Lower leg skin (tissue), 4 donors: Measurements from ENCODE around the gene PPP1CC. TPM values are rescaled to one million over a fixed set of nuclear protein-coding genes. Genes with fewer than 3 reads are reported as not detected.
"Not testable (repeated sequence)": the region's sequence is repeated elsewhere in the genome, so short reads cannot be mapped to it uniquely, and the experiment has no call there.

Experiments used
- DNase-seq, 2 donors: peaks; one replicate each; pipeline ENCODE4 v3.0.0-alpha.2; 2019; ENCODE audit warnings: low spot score in 2 of 2
- H3K4me3 ChIP-seq: fragments of 200-600 bp; sonication (generic); 2 replicates; pipeline ENCODE4 v1.5.1; 2017; ENCODE audit warnings: mild to moderate bottlenecking, low read depth; ENCODE audit not compliant: poor library complexity, severe bottlenecking
- CTCF ChIP-seq, 3 donors: fragments of 450-650 bp; IDR thresholded peaks; one replicate each; pipeline ENCODE4 v1.5.1; 2016; ENCODE audit warnings: antibody characterized with exemption in 3 of 3, mild to moderate bottlenecking in 3 of 3, moderate library complexity in 2 of 3
- POLR2A ChIP-seq, 2 donors: fragments of 450-650 bp; IDR thresholded peaks; one replicate each; pipeline ENCODE4 v1.6.1; 2016 to 2017; ENCODE audit warnings: antibody characterized with exemption in 2 of 2, mild to moderate bottlenecking in 1 of 2, moderate library complexity in 1 of 2
- WGBS, 2 donors: methylation state at CpG; one replicate each; pipeline ENCODE4 v1.1.5; 2018; 5-methylcytosine and 5-hydroxymethylcytosine counted together
- intact Hi-C: fragments of 100-400 bp; cut with DNase I; formaldehyde crosslinking; loops from one replicate; pipeline ENCODE4 v1.15.0; 2023; ENCODE audit warnings: low total_unique reads
- total RNA-seq, 4 donors: library from RNA; depleted of rRNA; stranded (reverse); fragments of >200 nt; gene quantifications; one replicate each; pipeline ENCODE4 v1.1.0, GENCODE V29; 2016

PPP1CC gene
- total RNA-seq, 4 donors from 2014 or later = 90.1 to 97.4 (median 91.3) TPM

DNA sequence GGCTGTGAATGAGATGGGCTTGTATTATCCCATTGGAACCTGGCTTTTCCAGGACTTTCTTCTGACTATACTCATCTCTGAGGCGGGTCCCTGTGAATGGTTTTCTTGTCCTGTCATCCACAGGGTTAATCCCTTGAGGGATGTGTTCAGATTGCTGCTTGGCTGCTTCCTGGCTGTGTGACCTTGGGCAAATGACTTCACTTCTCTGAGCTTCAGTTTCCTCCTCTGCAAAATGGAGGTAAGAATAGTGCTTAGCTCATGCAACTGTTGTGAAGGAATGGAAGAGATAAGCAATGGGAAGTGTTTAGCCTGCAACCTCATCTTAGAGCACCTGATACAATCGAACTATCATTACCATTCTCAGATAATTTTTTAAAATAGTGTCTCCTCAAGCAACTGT, 32.1 kb upstream of the PPP1CC start:
- no peak overlapping the region for H3K4me3 ChIP-seq
- TF ChIP-seq CTCF (IDR thresholded peaks at IDR 0.05) = no peak
- no peak for TF ChIP-seq POLR2A (IDR thresholded peaks at IDR 0.05)
- DNase-seq = no peak
- intact Hi-C loops = no loop called here
- WGBS, 2 donors = 64 to 89% methylated on average over 2 of the region's 2 CpGs

DNA sequence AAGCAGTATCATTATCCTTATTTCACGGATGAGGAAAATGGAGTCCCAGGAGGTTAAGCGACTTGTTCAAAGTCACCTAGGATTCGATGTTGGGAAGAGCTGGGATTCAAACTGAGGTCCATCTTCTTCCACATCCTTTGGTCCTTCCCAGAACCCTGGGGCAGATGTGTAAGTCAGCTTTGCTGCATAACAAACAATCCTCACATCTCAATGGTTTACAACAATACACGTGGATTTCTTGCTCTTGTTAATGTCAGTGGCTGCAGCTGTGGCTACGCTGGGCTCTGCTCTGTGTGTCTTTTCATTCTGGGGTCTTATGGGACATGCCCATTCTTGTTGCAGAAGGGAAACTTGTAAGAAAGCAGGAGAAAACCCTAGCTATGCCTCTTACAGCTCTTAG, 26.3 kb upstream of the PPP1CC start:
- intact Hi-C loops = no loop called here
- no peak for DNase-seq
- no peak overlapping the region for H3K4me3 ChIP-seq
- TF ChIP-seq POLR2A (IDR thresholded peaks at IDR 0.05) = no peak
- TF ChIP-seq CTCF (IDR thresholded peaks at IDR 0.05) = no peak
- 91 to 94% methylated on average over 5 of the region's 5 CpGs for WGBS, 2 donors

- H3K4me3 ChIP-seq = no peak overlapping the region
- no peak for TF ChIP-seq POLR2A (IDR thresholded peaks at IDR 0.05)
- TF ChIP-seq CTCF (IDR thresholded peaks at IDR 0.05) = no peak
- WGBS, 2 donors = 95 to 96% methylated on average over 3 of the region's 3 CpGs
- intact Hi-C loops = no loop called here
- no peak for DNase-seq
Measured at GRCh38 chr12:110767863-110768262, 25.2 kb upstream of the PPP1CC start.

DNA sequence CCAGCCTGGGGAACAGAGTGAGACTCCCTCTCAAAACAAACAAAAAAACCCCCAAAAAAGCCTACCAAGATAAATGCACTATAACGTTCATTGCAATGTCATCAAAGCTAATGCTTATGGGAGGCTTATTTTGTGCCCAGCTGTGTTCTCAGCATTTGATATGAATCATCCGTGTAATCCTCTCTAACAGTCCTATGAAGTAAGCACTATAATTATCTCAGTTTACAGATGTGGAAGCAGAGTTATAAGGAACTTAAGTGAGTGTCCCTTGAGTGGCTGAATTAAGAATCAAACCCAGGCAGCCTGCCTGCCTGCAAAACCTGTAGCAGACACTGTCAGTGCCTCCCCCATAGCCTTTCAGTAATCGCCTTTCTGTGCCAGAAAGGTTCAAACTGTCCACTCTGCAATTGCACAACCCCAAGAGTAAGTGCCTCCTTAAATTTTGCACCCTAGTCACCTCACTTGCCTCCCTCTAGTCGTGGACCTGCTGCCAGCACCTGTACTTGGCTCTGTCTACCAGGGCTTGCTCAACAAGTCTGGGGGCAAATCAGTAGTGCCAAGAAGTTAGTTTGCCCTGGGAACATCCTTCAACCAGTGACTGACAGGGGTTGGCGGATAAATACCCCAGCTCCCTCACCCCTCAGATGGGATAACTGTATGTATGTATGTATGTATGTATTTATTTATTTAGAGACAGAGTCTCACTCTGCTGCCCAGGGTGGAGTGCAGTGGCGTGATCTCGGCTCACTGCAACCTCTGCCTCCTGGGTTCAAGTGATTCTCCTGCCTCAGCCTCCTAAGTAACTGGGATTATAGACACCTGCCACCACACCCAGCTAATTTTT, 23.8 kb upstream of the PPP1CC start:
- H3K4me3 ChIP-seq = no peak overlapping the region
- 56 to 60% methylated on average over 7 of the region's 7 CpGs for WGBS, 2 donors
- no peak for TF ChIP-seq POLR2A (IDR thresholded peaks at IDR 0.05)
- TF ChIP-seq CTCF (IDR thresholded peaks at IDR 0.05) = no peak
- intact Hi-C loops = no loop called here
- DNase-seq = no peak

GRCh38 chr12:110765572-110765971, 22.9 kb upstream of the PPP1CC start:
- DNase-seq, H3K4me3 ChIP-seq, intact Hi-C loops: not testable (repeated sequence)
- WGBS, 2 donors = 87 to 94% methylated on average over 3 of the region's 3 CpGs

DNA sequence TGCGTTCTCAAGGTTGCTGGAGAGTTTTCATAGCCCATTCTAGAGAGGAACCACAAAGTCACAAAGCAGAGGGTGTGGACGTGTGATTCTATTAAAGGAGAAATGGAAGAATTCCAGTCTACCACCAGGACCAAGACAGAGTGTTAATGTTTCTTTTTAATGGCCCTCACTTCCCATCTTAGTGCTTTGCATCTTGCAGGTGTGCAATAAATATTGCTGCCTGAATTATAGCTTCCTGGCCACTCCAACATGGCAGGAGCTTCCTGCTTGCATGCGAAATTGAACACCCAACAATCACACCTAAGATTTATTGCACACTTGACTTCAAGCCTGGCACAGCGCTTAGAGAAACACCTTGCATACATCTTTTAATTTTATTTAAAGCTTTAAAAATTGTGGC, 22.4 kb upstream of the PPP1CC start:
- no peak overlapping the region for H3K4me3 ChIP-seq
- DNase-seq = no peak
- TF ChIP-seq CTCF (IDR thresholded peaks at IDR 0.05) (no peak), POLR2A (IDR thresholded peaks at IDR 0.05) (no peak)
- intact Hi-C loops = no loop called here
- 58 to 61% methylated on average over 4 of the region's 4 CpGs for WGBS, 2 donors
